Uterus (tissue), 2 donors: Measurements from ENCODE around the gene SPATA31C2.

Experiments
- CTCF ChIP-seq, 4 experiments: fragments of 200-600 bp in 2 of 4; fragments of 450-650 bp in 2 of 4; sonication (generic) in 2 of 4; IDR thresholded peaks; one replicate each; pipeline ENCODE4 v1.5.1; 2016 to 2019; ENCODE audit warnings: antibody characterized with exemption in 4 of 4, mild to moderate bottlenecking in 2 of 4, moderate library complexity in 1 of 4
- POLR2A ChIP-seq, 2 donors: fragments of 450-650 bp; IDR thresholded peaks; one replicate each; pipeline ENCODE4 v1.6.1; 2016; ENCODE audit warnings: antibody characterized with exemption in 2 of 2, mild to moderate bottlenecking in 1 of 2, moderate library complexity in 1 of 2

DNA sequence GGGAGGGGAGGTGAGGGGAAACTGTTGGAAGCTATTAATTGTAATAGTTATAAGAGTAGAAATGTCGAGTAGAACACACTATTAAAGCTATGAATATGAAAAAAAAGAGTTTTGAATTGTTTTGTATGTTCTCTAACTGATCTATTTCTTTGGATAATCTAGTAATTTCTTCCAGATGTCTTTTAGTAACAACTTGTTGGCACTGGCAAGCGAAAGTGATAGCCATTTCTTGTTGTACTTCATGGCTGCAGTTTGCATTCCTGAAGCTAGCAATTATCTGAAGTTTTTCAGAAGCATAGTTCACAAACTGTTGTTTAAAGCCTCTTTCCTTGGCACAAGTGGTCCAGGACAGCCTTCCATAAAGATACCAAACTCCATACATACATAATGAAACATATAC, 49.4 kb upstream of the SPATA31C2 start:
- no peak for TF ChIP-seq POLR2A (IDR thresholded peaks at IDR 0.05)
- no peak for TF ChIP-seq CTCF (IDR thresholded peaks at IDR 0.05)
